Activated CD4-positive, alpha-beta T cell treated with anti-CD3 and anti-CD28 coated beads, Interleukin-2, Interleukin-4, amounts not matched to agents 100 ng/mL and 50 ng/mL, durations not matched to agents 16 hours and 8 hours (primary cell): Measurements from ENCODE around the gene WNK2.
"Not testable (repeated sequence)": the region's sequence is repeated elsewhere in the genome, so short reads cannot be mapped to it uniquely, and the experiment has no call there.

Experiments
- DNase-seq: peaks from one replicate; pipeline ENCODE4 v3.0.0-alpha.2; 2020; ENCODE audit warnings: low spot score

Gene WNK2

GRCh38 chr9:93236541-93237206 is 52.7 kb downstream of the WNK2 start:
- no peak for DNase-seq

- DNase-seq, result peak; percentile 41
Observed at GRCh38 chr9:93237540-93237939, 53.6 kb downstream of the WNK2 start.

GRCh38 chr9:93238953-93239925 is 55.3 kb downstream of the WNK2 start:
- DNase-seq, result no peak

- no peak for DNase-seq
Observed at GRCh38 chr9:93240891-93241334, 57.0 kb downstream of the WNK2 start.

- no peak for DNase-seq
Observed at GRCh38 chr9:93243112-93243511, 59.2 kb downstream of the WNK2 start.

GRCh38 chr9:93244101-93244500 is 60.2 kb downstream of the WNK2 start:
- DNase-seq, result no peak

- DNase-seq, result no peak
Observed at GRCh38 chr9:93244510-93245436, 60.8 kb downstream of the WNK2 start.

- no peak for DNase-seq
Observed at GRCh38 chr9:93245437-93245970, 61.6 kb downstream of the WNK2 start.

GRCh38 chr9:93246111-93246510 is 62.2 kb downstream of the WNK2 start:
- no peak for DNase-seq

GRCh38 chr9:93246526-93246925 is 62.6 kb downstream of the WNK2 start:
- DNase-seq, result no peak

- no peak for DNase-seq
Observed at GRCh38 chr9:93247099-93247865, 63.3 kb downstream of the WNK2 start.

- DNase-seq, result no peak
Observed at GRCh38 chr9:93247892-93248291, 64.0 kb downstream of the WNK2 start.

- no peak for DNase-seq
Observed at GRCh38 chr9:93248386-93249040, 64.6 kb downstream of the WNK2 start.

- DNase-seq, result no peak
Observed at GRCh38 chr9:93250185-93250584, 66.2 kb downstream of the WNK2 start.

GRCh38 chr9:93251309-93251708 is 67.4 kb downstream of the WNK2 start:
- DNase-seq, result not testable (repeated sequence)

GRCh38 chr9:93252116-93252780 is 68.3 kb downstream of the WNK2 start:
- no peak for DNase-seq

- DNase-seq, result no peak
Observed at GRCh38 chr9:93252781-93253530, 69.0 kb downstream of the WNK2 start.

GRCh38 chr9:93253633-93254032 is 69.7 kb downstream of the WNK2 start:
- DNase-seq, result no peak

- no peak for DNase-seq
Observed at GRCh38 chr9:93254061-93254481, 70.1 kb downstream of the WNK2 start.
